ENCODE data around the gene AGXT.

The AGXT gene

GRCh38 chr2:240886678-240887609 lies 18.3 kb downstream of the AGXT start:
- DNase-seq (ENCODE audit: low read depth), result no peak

GRCh38 chr2:240887631-240888030 lies 19.0 kb downstream of the AGXT start:
- DNase-seq (ENCODE audit: low read depth), result no peak

- no peak for DNase-seq (ENCODE audit: low read depth)
Observed at GRCh38 chr2:240888130-240888889, 19.7 kb downstream of the AGXT start.

- no peak for DNase-seq (ENCODE audit: low read depth)
Observed at GRCh38 chr2:240888890-240889573, 20.4 kb downstream of the AGXT start.

GRCh38 chr2:240889601-240890560 lies 21.3 kb downstream of the AGXT start:
- no peak for DNase-seq (ENCODE audit: low read depth)

- no peak for DNase-seq (ENCODE audit: low read depth)
Observed at GRCh38 chr2:240890691-240891090, 22.1 kb downstream of the AGXT start.

GRCh38 chr2:240891492-240892340 lies 23.1 kb downstream of the AGXT start:
- DNase-seq (ENCODE audit: low read depth), result no peak

GRCh38 chr2:240892356-240892755 lies 23.7 kb downstream of the AGXT start:
- no peak for DNase-seq (ENCODE audit: low read depth)

- DNase-seq (ENCODE audit: low read depth), result no peak
Observed at GRCh38 chr2:240892925-240893324, 24.3 kb downstream of the AGXT start.

- peak; percentile 42 for DNase-seq (ENCODE audit: low read depth)
Observed at GRCh38 chr2:240893363-240893844, 24.8 kb downstream of the AGXT start.

- DNase-seq (ENCODE audit: low read depth), result no peak
Observed at GRCh38 chr2:240894006-240894405, 25.4 kb downstream of the AGXT start.

GRCh38 chr2:240894836-240895558 lies 26.4 kb downstream of the AGXT start:
- no peak for DNase-seq (ENCODE audit: low read depth)

GRCh38 chr2:240895656-240896388 lies 27.2 kb downstream of the AGXT start, which contains the start of gene MAB21L4:
Gene MAB21L4 (minus strand): TSS chr2:240896156. CDS start chr2:240895997, 159 bp downstream.
- DNase-seq (ENCODE audit: low read depth), result no peak

GRCh38 chr2:240896394-240896793 lies 27.8 kb downstream of the AGXT start:
- no peak for DNase-seq (ENCODE audit: low read depth)

GRCh38 chr2:240896871-240897692 lies 28.5 kb downstream of the AGXT start:
- DNase-seq (ENCODE audit: low read depth), result no peak

- no peak for DNase-seq (ENCODE audit: low read depth)
Observed at GRCh38 chr2:240898108-240898730, 29.6 kb downstream of the AGXT start.

GRCh38 chr2:240898731-240899467 lies 30.3 kb downstream of the AGXT start:
- DNase-seq (ENCODE audit: low read depth), result no peak

Data from stimulated activated CD8-positive, alpha-beta memory T cell treated with anti-CD3 and anti-CD28 coated beads, Interleukin-15, amount 100 ng/mL, for 24 hours (primary cell).